ENCODE data around the gene GALNT8.
A peak's percentile ranks its signal among the peaks of the same experiment; 100 is the strongest.

The GALNT8 gene

GRCh38 chr12:4800555-4800954 lies 80.4 kb downstream of the GALNT8 start:
- Histone ChIP-seq H3K27me3 (ENCODE audit: insufficient read depth, low read length) (no peaks in the 10 kb centered on the region), H3K4me1 (ENCODE audit: insufficient read depth, low read length) (no peaks in the 10 kb centered on the region), H3K27ac (ENCODE audit: low read depth, low read length) (no peak overlapping the region), H3K36me3 (ENCODE audit: insufficient read depth, low read length) (no peaks in the 10 kb centered on the region), H3K9me3 (ENCODE audit: insufficient read depth, low read depth, low read length) (no peaks in the 10 kb centered on the region), H3K9ac (ENCODE audit: low read depth, low read length) (no peak overlapping the region), H3K4me3 (ENCODE audit: low read length) (no peak overlapping the region)

- Histone ChIP-seq H3K9ac (ENCODE audit: low read depth, low read length) (no peak overlapping the region), H3K36me3 (ENCODE audit: insufficient read depth, low read length) (no peaks in the 10 kb centered on the region), H3K4me3 (ENCODE audit: low read length) (no peak overlapping the region), H3K9me3 (ENCODE audit: insufficient read depth, low read depth, low read length) (no peaks in the 10 kb centered on the region), H3K27me3 (ENCODE audit: insufficient read depth, low read length) (peaks cover 20% of the 10 kb centered on the region), H3K4me1 (ENCODE audit: insufficient read depth, low read length) (no peaks in the 10 kb centered on the region), H3K27ac (ENCODE audit: low read depth, low read length) (no peak overlapping the region)
- WGBS: 87% methylated on average over 2 of the region's 2 CpGs
Measured at GRCh38 chr12:4802841-4803240, 82.6 kb downstream of the GALNT8 start.

GRCh38 chr12:4806439-4807115 lies 86.4 kb downstream of the GALNT8 start:
- Histone ChIP-seq H3K36me3 (ENCODE audit: insufficient read depth, low read length) (no peaks in the 10 kb centered on the region), H3K27me3 (ENCODE audit: insufficient read depth, low read length) (peaks cover 57% of the 10 kb centered on the region), H3K4me3 (ENCODE audit: low read length) (no peak overlapping the region), H3K9me3 (ENCODE audit: insufficient read depth, low read depth, low read length) (no peaks in the 10 kb centered on the region), H3K27ac (ENCODE audit: low read depth, low read length) (no peak overlapping the region), H3K4me1 (ENCODE audit: insufficient read depth, low read length) (peaks cover 4% of the 10 kb centered on the region; the same call in 1 of the 2 replicates), H3K9ac (ENCODE audit: low read depth, low read length) (no peak overlapping the region)
- 92% methylated on average over 8 of the region's 8 CpGs for WGBS

GRCh38 chr12:4807116-4807783 lies 87.0 kb downstream of the GALNT8 start:
- H3K9ac ChIP-seq (ENCODE audit: low read depth, low read length): no peak overlapping the region
- no peaks in the 10 kb centered on the region for H3K36me3 ChIP-seq (ENCODE audit: insufficient read depth, low read length)
- H3K27me3 ChIP-seq (ENCODE audit: insufficient read depth, low read length): peaks cover 64% of the 10 kb centered on the region
- H3K9me3 ChIP-seq (ENCODE audit: insufficient read depth, low read depth, low read length): no peaks in the 10 kb centered on the region
- no peak overlapping the region for H3K27ac ChIP-seq (ENCODE audit: low read depth, low read length)
- no peak overlapping the region for H3K4me3 ChIP-seq (ENCODE audit: low read length)
- 88% methylated on average over 6 of the region's 6 CpGs for WGBS
- H3K4me1 ChIP-seq (ENCODE audit: insufficient read depth, low read length): peaks cover 4% of the 10 kb centered on the region; the same call in 1 of the 2 replicates

- Histone ChIP-seq H3K9me3 (ENCODE audit: insufficient read depth, low read depth, low read length) (no peaks in the 10 kb centered on the region), H3K27ac (ENCODE audit: low read depth, low read length) (no peak overlapping the region), H3K4me1 (ENCODE audit: insufficient read depth, low read length) (peaks cover 4% of the 10 kb centered on the region; the same call in 1 of the 2 replicates), H3K4me3 (ENCODE audit: low read length) (no peak overlapping the region), H3K9ac (ENCODE audit: low read depth, low read length) (no peak overlapping the region), H3K27me3 (ENCODE audit: insufficient read depth, low read length) (peaks cover 70% of the 10 kb centered on the region), H3K36me3 (ENCODE audit: insufficient read depth, low read length) (no peaks in the 10 kb centered on the region)
- 69% methylated on average over 2 of the region's 2 CpGs for WGBS
Measured at GRCh38 chr12:4807813-4808212, 87.6 kb downstream of the GALNT8 start.

- Histone ChIP-seq H3K4me3 (ENCODE audit: low read length) (peak overlapping the region; percentile 68), H3K9ac (ENCODE audit: low read depth, low read length) (peak overlapping the region; percentile 59), H3K4me1 (ENCODE audit: insufficient read depth, low read length) (peaks cover 4% of the 10 kb centered on the region; the same call in 1 of the 2 replicates), H3K9me3 (ENCODE audit: insufficient read depth, low read depth, low read length) (no peaks in the 10 kb centered on the region), H3K27me3 (ENCODE audit: insufficient read depth, low read length) (peaks cover 74% of the 10 kb centered on the region), H3K36me3 (ENCODE audit: insufficient read depth, low read length) (no peaks in the 10 kb centered on the region), H3K27ac (ENCODE audit: low read depth, low read length) (no peak overlapping the region)
- WGBS: 1% methylated on average over 35 of the region's 35 CpGs
Measured at GRCh38 chr12:4809013-4809448, 88.8 kb downstream of the GALNT8 start.

GRCh38 chr12:4809449-4810218 lies 89.4 kb downstream of the GALNT8 start:
- 2% methylated on average over 80 of the region's 80 CpGs for WGBS
- peaks cover 77% of the 10 kb centered on the region for H3K27me3 ChIP-seq (ENCODE audit: insufficient read depth, low read length)
- peak overlapping the region; percentile 68 for H3K4me3 ChIP-seq (ENCODE audit: low read length)
- H3K36me3 ChIP-seq (ENCODE audit: insufficient read depth, low read length): no peaks in the 10 kb centered on the region
- peak overlapping the region; percentile 59 for H3K9ac ChIP-seq (ENCODE audit: low read depth, low read length)
- no peak overlapping the region for H3K27ac ChIP-seq (ENCODE audit: low read depth, low read length)
- peaks cover 4% of the 10 kb centered on the region; the same call in 1 of the 2 replicates for H3K4me1 ChIP-seq (ENCODE audit: insufficient read depth, low read length)
- no peaks in the 10 kb centered on the region for H3K9me3 ChIP-seq (ENCODE audit: insufficient read depth, low read depth, low read length)

- Histone ChIP-seq H3K4me3 (ENCODE audit: low read length) (peak overlapping the region; percentile 68), H3K9me3 (ENCODE audit: insufficient read depth, low read depth, low read length) (no peaks in the 10 kb centered on the region), H3K27ac (ENCODE audit: low read depth, low read length) (no peak overlapping the region), H3K9ac (ENCODE audit: low read depth, low read length) (no peak overlapping the region; the same call in 1 of the 2 replicates), H3K4me1 (ENCODE audit: insufficient read depth, low read length) (peaks cover 4% of the 10 kb centered on the region; the same call in 1 of the 2 replicates), H3K36me3 (ENCODE audit: insufficient read depth, low read length) (no peaks in the 10 kb centered on the region), H3K27me3 (ENCODE audit: insufficient read depth, low read length) (peaks cover 83% of the 10 kb centered on the region)
- 36% methylated on average over 34 of the region's 34 CpGs for WGBS
Measured at GRCh38 chr12:4810219-4810671, 90.0 kb downstream of the GALNT8 start.

GRCh38 chr12:4812624-4813327 lies 92.6 kb downstream of the GALNT8 start:
- no peaks in the 10 kb centered on the region for H3K36me3 ChIP-seq (ENCODE audit: insufficient read depth, low read length)
- no peak overlapping the region for H3K4me3 ChIP-seq (ENCODE audit: low read length)
- H3K9me3 ChIP-seq (ENCODE audit: insufficient read depth, low read depth, low read length): no peaks in the 10 kb centered on the region
- H3K27me3 ChIP-seq (ENCODE audit: insufficient read depth, low read length): peaks cover 76% of the 10 kb centered on the region
- no peak overlapping the region for H3K27ac ChIP-seq (ENCODE audit: low read depth, low read length)
- WGBS: 95% methylated on average over 4 of the region's 4 CpGs
- peaks cover 4% of the 10 kb centered on the region; the same call in 1 of the 2 replicates for H3K4me1 ChIP-seq (ENCODE audit: insufficient read depth, low read length)
- H3K9ac ChIP-seq (ENCODE audit: low read depth, low read length): no peak overlapping the region

GRCh38 chr12:4813741-4814140 lies 93.5 kb downstream of the GALNT8 start:
- H3K9ac ChIP-seq (ENCODE audit: low read depth, low read length): no peak overlapping the region
- peaks cover 4% of the 10 kb centered on the region; the same call in 1 of the 2 replicates for H3K4me1 ChIP-seq (ENCODE audit: insufficient read depth, low read length)
- no peaks in the 10 kb centered on the region for H3K36me3 ChIP-seq (ENCODE audit: insufficient read depth, low read length)
- H3K27ac ChIP-seq (ENCODE audit: low read depth, low read length): no peak overlapping the region
- no peaks in the 10 kb centered on the region for H3K9me3 ChIP-seq (ENCODE audit: insufficient read depth, low read depth, low read length)
- peaks cover 66% of the 10 kb centered on the region for H3K27me3 ChIP-seq (ENCODE audit: insufficient read depth, low read length)
- no peak overlapping the region for H3K4me3 ChIP-seq (ENCODE audit: low read length)
- WGBS: 91% methylated on average over 4 of the region's 5 CpGs

Data from HUES64 (cell line).